NCI-H524 (cell line): Measurements from ENCODE around the gene SMIM27.
"Not testable (repeated sequence)": the region's sequence is repeated elsewhere in the genome, so short reads cannot be mapped to it uniquely, and the experiment has no call there.

Experiments used
- DNase-seq, 2 experiments: peaks; one replicate each; lab custom pipeline; 2025; lab: John Stamatoyannopoulos, UW

SMIM27 gene, protein sequence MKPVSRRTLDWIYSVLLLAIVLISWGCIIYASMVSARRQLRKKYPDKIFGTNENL

GRCh38 chr9:32552172-32552872 lies at the start of gene SMIM27, which contains the start of gene TOPORS:
SMIM27 (plus strand) TSS chr9:32552327; CDS start chr9:32552435, 108 bp downstream.
TOPORS (minus strand) TSS chr9:32552586; CDS start chr9:32552436, 150 bp downstream.
- peak; percentile 75 to 86 for DNase-seq

GRCh38 chr9:32502464-32502863 lies 49.7 kb upstream of the SMIM27 start:
- DNase-seq: no peak

DNA sequence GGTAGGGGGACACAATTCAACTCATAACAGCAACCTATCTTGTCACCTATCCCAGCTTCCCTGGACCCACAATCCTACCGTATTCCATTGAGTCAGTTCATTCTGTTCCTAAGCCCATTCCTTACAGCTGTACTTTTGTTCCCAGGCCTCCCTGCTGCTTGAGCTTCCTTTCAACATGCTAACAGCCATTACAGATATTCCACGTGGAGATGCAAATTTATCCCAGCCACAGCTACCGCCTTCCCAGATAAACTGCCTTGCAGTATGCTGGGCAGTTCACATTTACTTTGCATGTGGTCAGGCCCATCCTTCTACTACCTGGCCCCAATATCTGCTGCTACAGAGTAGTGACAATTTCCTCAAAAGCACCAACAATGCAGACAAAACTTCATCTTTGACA lies 49.1 kb upstream of the SMIM27 start:
- DNase-seq: no peak

GRCh38 chr9:32508728-32509127 lies 43.4 kb upstream of the SMIM27 start:
- DNase-seq: no peak

GRCh38 chr9:32516241-32516640 lies 35.9 kb upstream of the SMIM27 start:
- DNase-seq: no peak

DNA sequence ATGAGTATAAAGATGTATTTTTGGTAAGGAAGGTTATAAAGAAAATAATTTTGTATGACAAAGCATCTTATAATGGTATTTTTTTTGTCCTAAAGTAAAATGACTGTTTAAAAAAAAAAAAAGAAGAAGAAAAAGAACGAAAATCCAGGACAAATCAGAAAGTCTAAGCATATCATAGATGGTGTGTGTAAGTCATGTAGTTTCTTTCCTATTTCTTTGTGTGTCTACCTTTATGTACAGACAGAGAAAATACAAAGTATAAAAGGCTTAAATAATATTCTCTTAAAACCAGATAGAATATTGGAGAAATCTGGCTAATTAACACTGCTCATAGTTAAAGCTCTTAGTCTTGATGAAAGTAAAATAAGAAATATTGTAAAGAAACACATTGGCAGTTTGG lies 33.9 kb upstream of the SMIM27 start:
- no peak for DNase-seq

DNA sequence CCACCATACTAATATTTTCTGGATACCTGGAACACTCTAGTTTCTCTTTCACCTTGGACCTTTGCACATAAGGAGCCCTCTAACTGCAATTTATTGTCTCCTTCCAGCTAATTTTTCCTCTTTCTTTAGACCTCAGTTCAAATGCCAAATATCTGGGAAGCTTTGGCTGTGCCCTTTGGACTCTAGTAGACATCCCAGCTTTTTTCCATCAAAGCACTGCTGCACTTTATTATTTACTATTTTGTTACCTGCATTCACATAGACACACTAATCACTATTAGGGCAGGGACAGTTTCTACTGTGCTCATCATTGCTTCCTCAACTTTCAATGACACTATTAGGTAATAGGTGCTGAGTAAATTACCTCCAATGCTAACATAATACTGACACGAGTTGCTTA lies 28.2 kb upstream of the SMIM27 start:
- DNase-seq: no peak

DNA sequence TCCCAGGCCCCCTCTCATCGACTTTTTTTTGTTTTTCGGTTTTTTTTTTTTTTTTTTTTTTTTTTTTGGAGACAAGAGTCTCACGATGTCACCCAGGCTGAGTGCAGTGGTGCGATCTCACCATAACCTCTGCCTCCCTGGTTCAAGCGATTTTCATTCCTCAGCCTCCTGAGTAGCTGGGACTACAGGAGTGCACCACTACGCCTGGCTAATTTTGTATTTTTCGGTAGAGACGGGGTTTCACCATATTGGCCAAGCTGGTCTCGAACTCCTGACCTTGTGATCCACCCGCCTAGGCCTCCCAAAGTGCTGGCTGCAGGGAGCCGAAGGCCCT lies 27.6 kb upstream of the SMIM27 start:
- DNase-seq: not testable (repeated sequence)

DNA sequence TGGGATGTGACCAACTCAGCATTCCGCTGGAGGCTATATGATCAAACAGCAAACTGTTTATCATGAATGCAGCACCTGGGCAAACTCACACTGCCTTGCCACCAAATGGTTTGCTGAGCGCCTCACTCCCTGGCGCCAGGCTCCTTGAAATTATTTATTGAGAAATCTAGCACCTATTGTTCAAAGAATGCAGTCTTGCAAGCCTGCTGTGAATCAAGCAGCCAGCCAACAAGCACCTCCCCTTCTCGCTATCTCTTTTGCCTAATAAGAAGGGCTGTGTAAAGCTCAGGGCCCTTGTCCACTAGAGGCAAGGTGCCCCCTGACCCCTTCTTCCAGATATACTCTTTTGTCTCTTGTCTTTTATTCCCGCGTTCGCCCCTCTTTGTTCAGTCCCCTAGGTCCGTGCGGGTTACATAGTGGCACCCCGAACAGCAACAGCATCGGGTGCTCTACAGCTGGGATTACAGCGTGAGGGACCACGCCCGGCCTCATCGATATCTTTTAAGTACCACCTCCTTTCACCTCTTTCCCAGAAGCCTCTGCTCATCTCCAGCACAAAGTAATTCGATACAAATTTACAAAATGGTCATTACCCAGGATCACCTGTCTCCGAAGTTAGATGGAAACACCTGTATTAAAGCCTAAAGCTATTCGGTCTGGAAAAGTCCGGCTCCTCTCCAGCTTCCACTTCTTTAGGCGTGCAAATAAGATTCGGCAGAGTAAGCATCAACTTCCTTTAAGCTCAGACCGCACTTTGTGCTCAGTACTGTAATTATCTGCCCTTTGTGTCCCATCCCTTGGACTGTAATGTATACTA lies 27.0 kb upstream of the SMIM27 start:
- DNase-seq: no peak

GRCh38 chr9:32525709-32526030 lies 26.5 kb upstream of the SMIM27 start:
- DNase-seq: no peak

DNA sequence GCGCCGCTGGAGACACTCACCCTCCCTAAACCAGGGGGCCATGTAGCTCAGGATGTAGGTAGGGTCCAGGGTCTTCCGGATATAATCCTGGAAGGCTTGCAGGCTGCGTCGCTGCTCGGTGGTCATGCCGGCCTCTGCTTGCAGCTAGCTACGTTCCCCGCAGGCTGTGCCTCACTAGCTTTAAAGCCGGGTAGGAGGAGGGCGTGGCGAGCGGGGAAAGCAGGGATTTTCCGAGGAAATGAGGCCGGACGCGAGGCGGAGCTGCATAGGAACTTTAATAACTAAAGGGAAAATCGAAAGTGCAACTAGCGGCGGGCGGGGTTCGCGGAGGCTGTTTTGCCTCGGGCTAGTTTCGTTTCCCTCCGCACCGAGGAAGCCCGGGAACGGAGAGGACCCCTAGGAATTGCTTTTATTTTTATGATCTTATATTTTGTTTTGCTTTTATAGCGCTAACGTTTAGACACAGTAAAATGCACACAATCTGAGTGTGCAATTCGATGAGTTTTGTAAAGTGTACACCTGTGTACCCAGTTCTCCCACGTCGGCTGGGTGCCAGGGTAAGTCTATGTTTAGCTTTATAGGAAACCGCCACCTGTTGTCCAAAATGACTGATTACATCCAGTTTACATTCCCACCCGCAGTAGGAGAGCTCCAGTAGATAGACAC lies 26.0 kb upstream of the SMIM27 start, which contains the start of gene RIGI:
TSS of gene RIGI (minus strand) at position 156 of the 666 bp plus-strand sequence. CDS start at position 126, 30 bp downstream.
- peak; percentile 68 to 73 for DNase-seq

- DNase-seq: no peak
These were observed 25.4 kb upstream of the SMIM27 start for GRCh38 chr9:32526707-32527048.

GRCh38 chr9:32533336-32533735 lies 18.8 kb upstream of the SMIM27 start:
- DNase-seq: no peak

GRCh38 chr9:32533816-32534215 lies 18.3 kb upstream of the SMIM27 start:
- DNase-seq: no peak

DNA sequence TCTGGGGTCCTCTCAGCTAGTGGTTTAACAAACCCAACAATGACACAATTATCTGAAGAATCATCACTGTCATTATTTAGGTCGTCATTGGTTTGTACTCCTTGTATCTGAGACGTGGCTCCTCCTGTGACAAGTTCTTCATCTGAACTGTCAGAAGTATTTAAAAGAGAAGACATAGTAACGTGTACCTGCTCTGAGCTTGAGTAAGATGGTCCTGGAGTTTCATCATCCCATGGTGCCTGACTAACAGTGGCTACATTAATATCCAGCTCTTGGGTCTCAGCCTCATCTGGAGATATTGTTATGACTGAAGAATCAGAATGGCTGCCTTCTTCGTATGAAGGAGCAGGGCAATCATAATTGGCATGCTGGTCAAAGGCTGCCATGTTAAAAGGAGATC lies 9.1 kb upstream of the SMIM27 start:
- no peak for DNase-seq

DNA sequence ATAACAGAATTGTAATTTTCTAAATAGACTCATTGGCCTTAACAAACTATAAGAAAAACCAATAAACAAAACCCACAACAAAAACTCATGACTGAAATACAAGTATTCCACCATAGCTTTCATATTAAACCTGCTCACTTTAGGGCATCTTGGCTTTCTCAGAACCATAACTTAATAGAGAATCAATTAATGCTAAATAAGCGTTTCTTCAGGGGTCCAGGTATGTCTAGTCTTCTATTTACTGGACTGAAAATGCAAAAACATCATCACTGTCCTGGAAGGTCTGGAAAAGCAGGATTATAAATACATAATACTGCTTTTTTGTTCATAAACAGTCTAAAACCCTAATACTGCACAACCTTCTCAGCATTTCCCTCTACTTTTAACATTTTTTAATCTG lies 6.2 kb upstream of the SMIM27 start:
- DNase-seq: no peak

GRCh38 chr9:32548213-32548612 lies 3.9 kb upstream of the SMIM27 start:
- not testable (repeated sequence) for DNase-seq

DNA sequence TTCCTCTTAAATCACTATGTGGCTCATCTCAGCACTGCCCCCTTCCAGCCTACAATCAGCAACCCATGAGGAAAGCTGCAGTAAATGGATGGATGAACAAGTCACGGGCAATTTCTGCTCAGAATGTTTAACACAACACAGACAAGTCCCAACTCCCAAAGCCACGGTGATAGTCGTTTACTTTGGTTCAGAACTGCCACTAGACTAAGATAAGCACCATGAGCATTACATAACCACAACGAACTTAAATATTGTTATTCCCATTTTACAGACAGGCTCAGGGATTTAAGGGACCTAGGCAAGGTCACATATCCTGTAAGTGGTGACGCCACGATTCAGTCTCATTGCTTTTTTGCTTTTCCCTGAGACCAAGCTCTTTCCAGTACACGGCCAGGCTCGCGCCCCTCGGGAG lies 2.0 kb upstream of the SMIM27 start:
- peak in 1 of 2 experiments; percentile 37 for DNase-seq

- peak; percentile 91 to 92 for DNase-seq
These were observed 1.4 kb upstream of the SMIM27 start for GRCh38 chr9:32550562-32551275.

DNA sequence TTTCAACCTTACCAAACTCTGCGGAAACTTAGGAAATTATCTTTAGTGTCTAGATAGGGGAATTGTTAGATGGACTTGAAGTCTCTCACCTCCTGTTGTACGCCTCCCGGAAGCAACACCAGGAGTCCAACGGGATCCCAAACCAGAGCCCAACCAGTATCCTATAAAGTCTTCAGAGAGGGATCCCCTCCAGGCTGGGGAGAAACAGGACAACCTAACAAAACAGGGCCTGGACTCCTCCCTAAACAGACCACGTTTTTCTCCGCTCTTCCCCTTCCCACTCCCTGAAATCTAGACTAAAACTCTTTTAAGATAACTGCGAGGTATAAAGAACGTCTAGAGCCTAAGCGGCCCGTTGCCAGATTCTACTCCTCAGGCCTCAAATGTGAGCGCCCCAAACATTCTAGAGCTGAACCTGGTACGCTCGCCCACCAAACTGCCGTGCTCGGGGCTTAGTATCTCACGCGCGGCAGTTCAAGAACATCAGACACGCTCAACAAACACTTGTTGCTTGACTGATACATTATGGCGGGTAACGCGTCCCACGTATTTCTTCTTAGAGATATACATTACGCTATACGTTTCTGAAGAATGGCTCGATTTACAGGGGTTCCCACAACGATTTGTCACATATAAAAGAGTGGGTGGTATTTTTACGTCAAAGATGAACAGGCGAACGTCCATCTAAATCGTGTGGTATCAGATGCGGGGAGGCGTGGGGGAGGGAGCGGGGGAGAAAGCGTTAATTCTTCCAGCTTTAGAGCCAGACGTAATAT lies 663 bp upstream of the SMIM27 start:
- DNase-seq: peak; percentile 66 to 70

DNA sequence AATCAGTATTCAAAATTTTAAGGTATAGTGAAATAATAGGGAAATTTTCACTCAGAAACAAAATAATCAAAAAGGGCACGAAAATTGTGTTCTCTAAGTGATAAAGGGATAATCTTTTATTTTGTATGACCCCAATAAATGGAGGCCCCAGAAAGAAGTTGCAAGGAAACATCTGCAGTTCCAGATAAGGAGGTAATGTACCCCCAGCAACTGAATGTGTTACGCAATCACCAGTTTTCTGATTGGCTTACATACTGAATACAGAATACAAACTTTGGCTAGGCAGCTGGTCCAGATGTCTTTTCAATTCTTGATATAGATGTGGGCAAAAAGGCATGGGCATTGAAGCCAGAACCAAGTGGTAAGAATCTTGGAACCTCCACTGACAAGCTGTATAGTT lies 2.0 kb downstream of the SMIM27 start:
- no peak for DNase-seq
